HepG2 (cell line): ENCODE measurements around the gene SPATA25. TPM values are rescaled to one million over a fixed set of nuclear protein-coding genes. Genes with fewer than 3 reads are reported as not detected.

ENCODE experiments used
- BCL6 ChIP-seq: IDR thresholded peaks from 2 replicates; pipeline ENCODE4 v1.6.1; 2016; ENCODE audit warnings: missing genetic modification reagents, missing compliant biosample characterization
- CAMTA2 ChIP-seq: sonication (generic); formaldehyde crosslinking; IDR thresholded peaks from 2 replicates; pipeline ENCODE4 v1.4.0; 2020; ENCODE audit warnings: mild to moderate bottlenecking, missing genetic modification reagents, borderline replicate concordance
- HCFC1 ChIP-seq: fragments of 150-350 bp; IDR thresholded peaks from 2 replicates; pipeline ENCODE4 v1.6.1; 2014; ENCODE audit warnings: low read depth, low read length
- HOXA3 ChIP-seq: sonication (generic); formaldehyde crosslinking; IDR thresholded peaks from 2 replicates; pipeline ENCODE4 v1.5.0; 2020; ENCODE audit warnings: missing genetic modification reagents
- KAT8 ChIP-seq: IDR thresholded peaks from 2 replicates; pipeline ENCODE4 v1.6.1; 2016; ENCODE audit warnings: missing genetic modification reagents, missing compliant biosample characterization
- KMT2A ChIP-seq: sonication (generic); formaldehyde crosslinking; IDR thresholded peaks from 2 replicates; pipeline ENCODE4 v1.4.0; 2020; ENCODE audit warnings: missing genetic modification reagents
- MAZ ChIP-seq, 2 experiments: sonication (generic) in 1 of 2; formaldehyde crosslinking in 1 of 2; IDR thresholded peaks; 2 replicates each; pipeline versions ENCODE4 v1.5.0 to v1.6.1; 2012 to 2020; ENCODE audit warnings: low read depth in 2 of 2, mild to moderate bottlenecking in 2 of 2, borderline replicate concordance in 1 of 2, improper control_type of control experiment in 1 of 2, low read length in 1 of 2, missing genetic modification reagents in 1 of 2, moderate library complexity in 1 of 2
- REL ChIP-seq: sonication (generic); formaldehyde crosslinking; conservative IDR thresholded peaks from 2 replicates; pipeline ENCODE4 v1.8.0; 2022; ENCODE audit warnings: mild to moderate bottlenecking, missing genetic modification reagents, moderate library complexity
- ZC3H4 ChIP-seq: sonication (generic); formaldehyde crosslinking; IDR thresholded peaks from 2 replicates; pipeline ENCODE4 v1.4.0; 2020; ENCODE audit warnings: missing genetic modification reagents, borderline replicate concordance
- ZNF10 ChIP-seq: sonication (generic); formaldehyde crosslinking; IDR thresholded peaks from 2 replicates; pipeline ENCODE4 v1.4.0; 2020; ENCODE audit warnings: mild to moderate bottlenecking, low read depth, missing genetic modification reagents, borderline replicate concordance
- ZNF30 ChIP-seq: sonication (generic); formaldehyde crosslinking; IDR thresholded peaks from 2 replicates; pipeline ENCODE4 v1.5.0; 2020; ENCODE audit warnings: mild to moderate bottlenecking, missing genetic modification reagents
- ZNF572 ChIP-seq: sonication (generic); formaldehyde crosslinking; IDR thresholded peaks from 2 replicates; pipeline ENCODE4 v1.5.1; 2020; ENCODE audit warnings: mild to moderate bottlenecking, missing genetic modification reagents
- ZNF616 ChIP-seq: sonication (generic); formaldehyde crosslinking; IDR thresholded peaks from 2 replicates; pipeline ENCODE4 v1.5.0; 2020; ENCODE audit warnings: low read depth, mild to moderate bottlenecking, missing genetic modification reagents
- ZNF709 ChIP-seq: sonication (generic); formaldehyde crosslinking; IDR thresholded peaks from 2 replicates; pipeline ENCODE4 v1.5.0; 2020; ENCODE audit warnings: mild to moderate bottlenecking, missing genetic modification reagents
- ZNF772 ChIP-seq: sonication (generic); formaldehyde crosslinking; IDR thresholded peaks from 2 replicates; pipeline ENCODE4 v1.5.0; 2020; ENCODE audit warnings: mild to moderate bottlenecking, missing genetic modification reagents
- polyA plus RNA-seq, 8 experiments: library from polyadenylated mRNA; depleted of rRNA in 3 of 8; stranded (reverse) in 7 of 8; unstranded in 1 of 8; fragments of >200 nt; fragmentation: Illumina TruSeq in 4 of 8; extraction: Trizol in 4 of 8; gene quantifications; 2 replicates each; pipeline versions ENCODE4 v1.2.1 to v1.2.3, GENCODE V29; 2011 to 2016; ENCODE audit warnings: low read depth in 4 of 8, missing spikeins in 1 of 8, mixed read lengths in 1 of 8; ENCODE audit not compliant: insufficient read depth in 1 of 8
- total RNA-seq, 5 experiments: library from RNA; depleted of rRNA; stranded (reverse); fragments of >200 nt; fragmentation: Illumina TruSeq; extraction: Trizol; gene quantifications; 2 replicates each; pipeline ENCODE4 v1.2.3, GENCODE V29; 2016; ENCODE audit warnings: low read depth in 1 of 5
- TF ChIP-seq, protein P1 (sequence below): sonication (generic); formaldehyde crosslinking; IDR thresholded peaks from 2 replicates; pipeline ENCODE4 v1.5.0; 2020; ENCODE audit warnings: missing genetic modification reagents, mild to moderate bottlenecking, borderline replicate concordance
- TF ChIP-seq, protein P2 (sequence below): sonication (generic); formaldehyde crosslinking; IDR thresholded peaks from 2 replicates; pipeline ENCODE4 v1.4.0; 2020; ENCODE audit warnings: missing genetic modification reagents
- TF ChIP-seq, protein P3 (sequence below): sonication (generic); formaldehyde crosslinking; IDR thresholded peaks from 2 replicates; pipeline ENCODE4 v1.4.0; 2020; ENCODE audit warnings: missing genetic modification reagents, borderline replicate concordance
- TF ChIP-seq, protein P4 (sequence below): sonication (generic); formaldehyde crosslinking; IDR thresholded peaks from 2 replicates; pipeline ENCODE4 v1.4.0; 2020; ENCODE audit warnings: mild to moderate bottlenecking, missing genetic modification reagents
- TF ChIP-seq, protein P5 (sequence below): sonication (generic); formaldehyde crosslinking; IDR thresholded peaks from 2 replicates; pipeline ENCODE4 v1.9.0; 2021; ENCODE audit warnings: missing genetic modification reagents, mild to moderate bottlenecking, borderline replicate concordance

Gene SPATA25
- total and polyA plus RNA-seq, 2 of the 13 experiments (the other 11 are each of a cell fraction or from before 2014, with no cell fraction given): 4.8 to 7.6 TPM

DNA sequence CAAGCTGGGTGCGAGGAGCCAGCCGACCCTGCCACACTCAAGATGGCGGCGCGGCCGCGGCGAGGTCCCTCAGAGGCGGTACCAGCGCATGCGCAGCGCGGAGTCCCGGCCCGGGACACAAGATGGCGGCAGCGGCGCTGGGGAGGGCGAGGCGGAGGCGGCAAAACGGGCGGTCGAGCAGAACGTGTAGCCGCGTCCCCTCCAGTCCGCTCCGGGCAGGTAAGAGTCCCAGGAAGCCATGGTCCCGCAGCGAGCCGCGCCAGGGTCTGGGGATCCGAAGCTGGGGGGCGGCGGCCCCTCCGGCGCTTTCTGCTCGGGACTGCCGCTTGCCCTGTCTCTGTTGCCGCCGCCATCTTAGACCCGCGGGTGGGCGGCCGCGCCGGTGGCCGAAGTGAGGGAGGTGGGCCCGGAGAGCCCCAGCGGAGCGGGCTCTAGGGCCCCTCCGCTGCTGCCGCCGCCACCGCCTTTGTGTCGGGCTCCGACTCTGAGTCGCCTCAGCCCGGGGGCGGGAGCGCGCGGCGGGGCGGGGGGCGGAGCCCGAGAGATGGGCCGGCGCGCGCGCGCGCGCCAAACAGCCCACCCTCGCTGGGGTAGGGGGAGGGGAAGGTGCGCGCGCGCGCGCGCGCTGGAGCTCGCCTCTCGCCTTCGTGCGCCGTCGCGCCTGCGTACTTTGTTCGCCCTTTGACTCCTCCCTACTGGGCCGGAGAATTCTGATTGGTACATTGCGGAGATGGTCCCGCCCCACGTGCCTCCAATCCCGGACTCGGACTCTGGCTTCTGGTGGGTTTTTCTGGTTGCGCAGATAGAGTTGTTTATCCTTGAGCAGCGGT, 47.4 kb upstream of the SPATA25 start, which contains the start of gene PCIF1 (continued):
- TF ChIP-seq, protein P1, sequence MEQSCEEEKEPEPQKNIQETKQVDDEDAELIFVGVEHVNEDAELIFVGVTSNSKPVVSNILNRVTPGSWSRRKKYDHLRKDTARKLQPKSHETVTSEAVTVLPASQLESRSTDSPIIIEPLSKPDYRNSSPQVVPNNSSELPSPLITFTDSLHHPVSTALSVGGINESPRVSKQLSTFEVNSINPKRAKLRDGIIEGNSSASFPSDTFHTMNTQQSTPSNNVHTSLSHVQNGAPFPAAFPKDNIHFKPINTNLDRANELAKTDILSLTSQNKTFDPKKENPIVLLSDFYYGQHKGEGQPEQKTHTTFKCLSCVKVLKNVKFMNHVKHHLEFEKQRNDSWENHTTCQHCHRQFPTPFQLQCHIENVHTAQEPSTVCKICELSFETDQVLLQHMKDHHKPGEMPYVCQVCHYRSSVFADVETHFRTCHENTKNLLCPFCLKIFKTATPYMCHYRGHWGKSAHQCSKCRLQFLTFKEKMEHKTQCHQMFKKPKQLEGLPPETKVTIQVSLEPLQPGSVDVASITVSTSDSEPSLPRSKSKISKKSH (CRISPR knock-in tag): peak; percentile 99
- no peak for TF ChIP-seq ZNF616
- TF ChIP-seq KAT8 (CRISPR knock-in tag): peak; percentile 92
- TF ChIP-seq ZNF572 (CRISPR knock-in tag): 0 out of 2 replicates have a peak, but pooled peaks have one; percentile 58
- TF ChIP-seq, protein P2, sequence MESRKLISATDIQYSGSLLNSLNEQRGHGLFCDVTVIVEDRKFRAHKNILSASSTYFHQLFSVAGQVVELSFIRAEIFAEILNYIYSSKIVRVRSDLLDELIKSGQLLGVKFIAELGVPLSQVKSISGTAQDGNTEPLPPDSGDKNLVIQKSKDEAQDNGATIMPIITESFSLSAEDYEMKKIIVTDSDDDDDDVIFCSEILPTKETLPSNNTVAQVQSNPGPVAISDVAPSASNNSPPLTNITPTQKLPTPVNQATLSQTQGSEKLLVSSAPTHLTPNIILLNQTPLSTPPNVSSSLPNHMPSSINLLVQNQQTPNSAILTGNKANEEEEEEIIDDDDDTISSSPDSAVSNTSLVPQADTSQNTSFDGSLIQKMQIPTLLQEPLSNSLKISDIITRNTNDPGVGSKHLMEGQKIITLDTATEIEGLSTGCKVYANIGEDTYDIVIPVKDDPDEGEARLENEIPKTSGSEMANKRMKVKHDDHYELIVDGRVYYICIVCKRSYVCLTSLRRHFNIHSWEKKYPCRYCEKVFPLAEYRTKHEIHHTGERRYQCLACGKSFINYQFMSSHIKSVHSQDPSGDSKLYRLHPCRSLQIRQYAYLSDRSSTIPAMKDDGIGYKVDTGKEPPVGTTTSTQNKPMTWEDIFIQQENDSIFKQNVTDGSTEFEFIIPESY (CRISPR knock-in tag): no peak; the same call in 1 of the 2 replicates
- TF ChIP-seq HCFC1: peak; percentile 97
- TF ChIP-seq, protein P3, sequence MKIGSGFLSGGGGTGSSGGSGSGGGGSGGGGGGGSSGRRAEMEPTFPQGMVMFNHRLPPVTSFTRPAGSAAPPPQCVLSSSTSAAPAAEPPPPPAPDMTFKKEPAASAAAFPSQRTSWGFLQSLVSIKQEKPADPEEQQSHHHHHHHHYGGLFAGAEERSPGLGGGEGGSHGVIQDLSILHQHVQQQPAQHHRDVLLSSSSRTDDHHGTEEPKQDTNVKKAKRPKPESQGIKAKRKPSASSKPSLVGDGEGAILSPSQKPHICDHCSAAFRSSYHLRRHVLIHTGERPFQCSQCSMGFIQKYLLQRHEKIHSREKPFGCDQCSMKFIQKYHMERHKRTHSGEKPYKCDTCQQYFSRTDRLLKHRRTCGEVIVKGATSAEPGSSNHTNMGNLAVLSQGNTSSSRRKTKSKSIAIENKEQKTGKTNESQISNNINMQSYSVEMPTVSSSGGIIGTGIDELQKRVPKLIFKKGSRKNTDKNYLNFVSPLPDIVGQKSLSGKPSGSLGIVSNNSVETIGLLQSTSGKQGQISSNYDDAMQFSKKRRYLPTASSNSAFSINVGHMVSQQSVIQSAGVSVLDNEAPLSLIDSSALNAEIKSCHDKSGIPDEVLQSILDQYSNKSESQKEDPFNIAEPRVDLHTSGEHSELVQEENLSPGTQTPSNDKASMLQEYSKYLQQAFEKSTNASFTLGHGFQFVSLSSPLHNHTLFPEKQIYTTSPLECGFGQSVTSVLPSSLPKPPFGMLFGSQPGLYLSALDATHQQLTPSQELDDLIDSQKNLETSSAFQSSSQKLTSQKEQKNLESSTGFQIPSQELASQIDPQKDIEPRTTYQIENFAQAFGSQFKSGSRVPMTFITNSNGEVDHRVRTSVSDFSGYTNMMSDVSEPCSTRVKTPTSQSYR (CRISPR knock-in tag): peak; percentile 75
- peak; percentile 98 for TF ChIP-seq ZNF709
- TF ChIP-seq, protein P4, sequence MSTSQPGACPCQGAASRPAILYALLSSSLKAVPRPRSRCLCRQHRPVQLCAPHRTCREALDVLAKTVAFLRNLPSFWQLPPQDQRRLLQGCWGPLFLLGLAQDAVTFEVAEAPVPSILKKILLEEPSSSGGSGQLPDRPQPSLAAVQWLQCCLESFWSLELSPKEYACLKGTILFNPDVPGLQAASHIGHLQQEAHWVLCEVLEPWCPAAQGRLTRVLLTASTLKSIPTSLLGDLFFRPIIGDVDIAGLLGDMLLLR (CRISPR knock-in tag): peak; percentile 97
- peak; percentile 81 for TF ChIP-seq BCL6 (CRISPR knock-in tag)
- peak; percentile 91 for TF ChIP-seq MAZ (IDR thresholded peaks at IDR 0.05; ENCODE audit: borderline replicate concordance, low read depth, low read length)
- peak; percentile 97 for TF ChIP-seq MAZ (CRISPR knock-in tag; IDR thresholded peaks at IDR 0.05; ENCODE audit: low read depth)
- TF ChIP-seq ZNF10: no peak
- peak; percentile 81 for TF ChIP-seq KMT2A (CRISPR knock-in tag)
- TF ChIP-seq, protein P5, sequence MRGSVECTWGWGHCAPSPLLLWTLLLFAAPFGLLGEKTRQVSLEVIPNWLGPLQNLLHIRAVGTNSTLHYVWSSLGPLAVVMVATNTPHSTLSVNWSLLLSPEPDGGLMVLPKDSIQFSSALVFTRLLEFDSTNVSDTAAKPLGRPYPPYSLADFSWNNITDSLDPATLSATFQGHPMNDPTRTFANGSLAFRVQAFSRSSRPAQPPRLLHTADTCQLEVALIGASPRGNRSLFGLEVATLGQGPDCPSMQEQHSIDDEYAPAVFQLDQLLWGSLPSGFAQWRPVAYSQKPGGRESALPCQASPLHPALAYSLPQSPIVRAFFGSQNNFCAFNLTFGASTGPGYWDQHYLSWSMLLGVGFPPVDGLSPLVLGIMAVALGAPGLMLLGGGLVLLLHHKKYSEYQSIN (CRISPR knock-in tag): no peak
- TF ChIP-seq REL (CRISPR knock-in tag): no peak; the same call in 1 of the 2 replicates
- peak; percentile 98; the same call in 1 of the 2 replicates for TF ChIP-seq CAMTA2 (CRISPR knock-in tag)
- TF ChIP-seq HOXA3 (CRISPR knock-in tag): peak; percentile 99
- TF ChIP-seq ZNF772 (CRISPR knock-in tag): peak; percentile 98
- TF ChIP-seq ZNF30 (CRISPR knock-in tag): peak; percentile 84; the same call in 1 of the 2 replicates
- TF ChIP-seq ZC3H4 (CRISPR knock-in tag): peak; percentile 88
